B cell (primary cell): Measurements from ENCODE around the gene GART.

Source experiments
- CTCF ChIP-seq: fragments of 200-600 bp; IDR thresholded peaks from one replicate; pipeline ENCODE4 v1.8.0; 2022; ENCODE audit warnings: antibody characterized with exemption, mild to moderate bottlenecking
- EZH2 ChIP-seq: IDR thresholded peaks from 2 replicates; pipeline ENCODE4 v1.6.1; 2012; ENCODE audit warnings: borderline replicate concordance, low read depth, mild to moderate bottlenecking, moderate library complexity, low read length; ENCODE audit not compliant: insufficient read depth, poor library complexity, severe bottlenecking

GRCh38 chr21:33505833-33506232 lies 36.1 kb downstream of the GART start:
- no peak for TF ChIP-seq CTCF
- TF ChIP-seq EZH2, result no peak
